HL-60 (cell line): ENCODE measurements around the gene ULK2.

Experiments
- CTCF ChIP-seq: IDR thresholded peaks from one replicate; pipeline ENCODE4 v1.5.1; 2011; ENCODE audit warnings: low read length, control low read depth, inconsistent platforms; ENCODE audit not compliant: insufficient read depth
- POLR2AphosphoS5 ChIP-seq: IDR thresholded peaks from 2 replicates; pipeline ENCODE4 v1.6.1; 2012; ENCODE audit warnings: low read depth
- REST ChIP-seq: IDR thresholded peaks from 2 replicates; pipeline ENCODE4 v1.6.1; 2012; ENCODE audit warnings: low read depth; ENCODE audit not compliant: insufficient replicate concordance

GRCh38 chr17:19739241-19740201 is 128.2 kb downstream of the ULK2 start:
- TF ChIP-seq CTCF = no peak
- TF ChIP-seq POLR2AphosphoS5 = no peak
- TF ChIP-seq REST = no peak
